ENCODE measurements around the gene SPATA20. TPM values are rescaled to one million over a fixed set of nuclear protein-coding genes. Genes with fewer than 3 reads are reported as not detected.

Gene SPATA20
- total and polyA plus RNA-seq, 2 donors (not counting 3 experiments of a cell fraction or from before 2014, with no cell fraction given) = 42.3 to 51.5 TPM

DNA sequence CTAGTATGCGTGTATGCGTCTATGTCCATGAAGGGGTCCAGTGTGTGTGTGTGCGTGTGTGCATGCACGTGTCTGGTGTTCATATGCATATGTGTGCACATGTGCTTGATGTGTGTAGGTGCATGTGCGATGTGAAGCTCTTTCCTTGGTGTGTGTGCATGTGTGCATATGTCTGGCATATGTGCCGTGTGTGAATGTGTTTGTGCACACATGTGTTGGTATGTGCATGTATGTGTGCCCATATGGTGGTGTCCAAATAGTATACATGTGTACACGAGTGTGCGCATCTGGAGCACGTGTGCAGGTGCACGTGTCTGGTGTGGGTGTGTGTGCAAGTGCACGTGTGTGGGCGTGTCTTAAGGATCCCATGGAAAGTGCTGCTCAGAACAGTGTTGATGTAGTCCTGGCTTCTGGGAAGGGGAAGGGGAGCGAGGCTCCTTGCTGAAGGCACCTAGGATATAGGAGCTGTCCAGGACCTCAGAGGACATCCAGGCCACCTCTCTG is 30.5 kb downstream of the SPATA20 start:
- Histone ChIP-seq H3K4me2 (ENCODE audit: insufficient read depth, low read length) (no peak overlapping the region), H3K27me3 (ENCODE audit: control insufficient read depth in 2 of 2, insufficient read depth in 2 of 2, low read length in 2 of 2) (peaks cover 0 to 3% of the 10 kb centered on the region in 2 experiments), H3K79me2 (ENCODE audit: control insufficient read depth, insufficient read depth, low read length) (no peaks in the 10 kb centered on the region), H3K27ac (ENCODE audit: insufficient read depth, low read depth, low read length) (no peak overlapping the region), H3K9me3 (replicated peaks; ENCODE audit: control insufficient read depth, insufficient read depth, low read length) (no peaks in the 10 kb centered on the region), H2AFZ (ENCODE audit: low read depth, low read length) (no peak overlapping the region), H3K4me3 (replicated peaks in 1 of 3; ENCODE audit: insufficient read depth in 1 of 3, low read depth in 1 of 3, low read length in 3 of 3) (no peak overlapping the region), H3K9ac (replicated peaks; ENCODE audit: extremely low read depth, insufficient read depth, low read length) (no peak overlapping the region), H4K20me1 (replicated peaks; ENCODE audit: control insufficient read depth, extremely low read depth, insufficient read depth, low read length) (no peaks in the 10 kb centered on the region), H3K9me1 (replicated peaks; ENCODE audit: control insufficient read depth, extremely low read depth, insufficient read depth, low read length) (no peaks in the 10 kb centered on the region), H3K4me1 (ENCODE audit: control insufficient read depth, extremely low read depth, insufficient read depth, low read length) (no peaks in the 10 kb centered on the region), H3K36me3 (ENCODE audit: control insufficient read depth in 2 of 2, extremely low read depth in 1 of 2, insufficient read depth in 2 of 2, low read length in 2 of 2) (no peaks in the 10 kb centered on the region)
- TF ChIP-seq, protein P1, sequence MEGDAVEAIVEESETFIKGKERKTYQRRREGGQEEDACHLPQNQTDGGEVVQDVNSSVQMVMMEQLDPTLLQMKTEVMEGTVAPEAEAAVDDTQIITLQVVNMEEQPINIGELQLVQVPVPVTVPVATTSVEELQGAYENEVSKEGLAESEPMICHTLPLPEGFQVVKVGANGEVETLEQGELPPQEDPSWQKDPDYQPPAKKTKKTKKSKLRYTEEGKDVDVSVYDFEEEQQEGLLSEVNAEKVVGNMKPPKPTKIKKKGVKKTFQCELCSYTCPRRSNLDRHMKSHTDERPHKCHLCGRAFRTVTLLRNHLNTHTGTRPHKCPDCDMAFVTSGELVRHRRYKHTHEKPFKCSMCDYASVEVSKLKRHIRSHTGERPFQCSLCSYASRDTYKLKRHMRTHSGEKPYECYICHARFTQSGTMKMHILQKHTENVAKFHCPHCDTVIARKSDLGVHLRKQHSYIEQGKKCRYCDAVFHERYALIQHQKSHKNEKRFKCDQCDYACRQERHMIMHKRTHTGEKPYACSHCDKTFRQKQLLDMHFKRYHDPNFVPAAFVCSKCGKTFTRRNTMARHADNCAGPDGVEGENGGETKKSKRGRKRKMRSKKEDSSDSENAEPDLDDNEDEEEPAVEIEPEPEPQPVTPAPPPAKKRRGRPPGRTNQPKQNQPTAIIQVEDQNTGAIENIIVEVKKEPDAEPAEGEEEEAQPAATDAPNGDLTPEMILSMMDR (IDR thresholded peaks at IDR 0.05; ENCODE audit: extremely low read depth in 1 of 2, insufficient read depth in 1 of 2, low read depth in 1 of 2, low read length in 2 of 2) = no peak
- TF ChIP-seq FOS (IDR thresholded peaks at IDR 0.05; ENCODE audit: borderline replicate concordance, insufficient read depth, low read length) = no peak
- TF ChIP-seq JUN (IDR thresholded peaks at IDR 0.05; ENCODE audit: borderline replicate concordance, insufficient read depth, insufficient read length, low read depth) = no peak
- no peak for TF ChIP-seq GATA2 (IDR thresholded peaks at IDR 0.05; ENCODE audit: insufficient read depth, insufficient read length, low read depth, low read length)
- TF ChIP-seq POLR2AphosphoS5 (IDR thresholded peaks at IDR 0.05; ENCODE audit: insufficient read depth, low read depth, low read length) = no peak
- TF ChIP-seq MYC (IDR thresholded peaks at IDR 0.05; ENCODE audit: low read depth, low read length) = no peak
- intact Hi-C loops (cut with micrococcal nuclease) = no loop called here
- no TSS peak for BruUV-seq (replicated peaks)
- dilution Hi-C loops (cut with MboI; ENCODE audit: extremely low pct_ligation_motif_present, low sequenced_read_pairs) = no loop called here
- POLR2A ChIA-PET = no interaction called here
- CTCF ChIA-PET = no interaction called here
- FAIRE-seq (no peak), DNase-seq (ENCODE audit: low read depth, low spot score) (no peak)

All from endothelial cell of umbilical vein (primary cell).